SHP77 (cell line): ENCODE measurements around the gene LSS.
A peak's percentile ranks its signal among the peaks of the same experiment; 100 is the strongest.
"Not testable (repeated sequence)": the region's sequence is repeated elsewhere in the genome, so short reads cannot be mapped to it uniquely, and the experiment has no call there.

ENCODE experiments used
- DNase-seq, 2 experiments: peaks; one replicate each; lab custom pipeline; 2025; lab: John Stamatoyannopoulos, UW

Gene LSS

DNA sequence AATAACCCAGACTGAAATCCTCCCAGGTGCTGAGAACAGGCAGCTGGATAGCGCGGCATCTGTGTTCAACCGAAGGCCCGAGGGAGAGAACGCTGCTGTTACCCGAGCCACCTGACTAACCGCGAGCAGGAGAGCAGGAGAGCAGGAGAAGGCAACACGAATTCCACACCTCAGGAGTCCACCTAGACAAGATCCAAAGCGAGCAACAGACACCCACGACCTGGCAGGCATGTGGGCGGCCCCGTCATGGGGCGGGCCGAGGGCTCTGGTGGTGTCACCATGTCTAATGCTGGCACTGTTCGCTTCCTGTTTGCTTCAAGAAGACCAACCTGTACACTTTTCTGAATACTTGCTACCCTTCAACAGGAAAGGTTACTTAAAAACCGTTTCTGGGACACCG, 23.4 kb downstream of the LSS start:
- DNase-seq: no peak

DNA sequence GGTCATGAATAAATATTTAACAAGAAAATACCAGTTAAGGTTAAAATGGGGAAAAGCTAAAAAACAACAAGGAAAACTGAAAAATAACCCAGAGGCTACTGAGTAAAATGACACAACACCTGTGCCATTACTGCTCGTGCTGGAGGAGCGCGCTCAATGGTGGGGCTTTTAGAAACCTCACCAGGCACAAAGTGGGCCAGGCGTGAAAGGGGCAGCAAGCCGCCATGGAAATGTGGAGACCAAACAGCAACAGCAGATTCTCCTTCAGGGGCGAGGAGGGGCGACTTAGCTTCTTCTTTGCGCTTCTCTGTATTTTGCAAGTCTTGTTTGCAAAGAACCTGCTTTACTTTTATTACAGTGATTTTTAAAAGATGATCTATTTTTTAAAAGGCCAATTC, 25.4 kb downstream of the LSS start:
- no peak for DNase-seq

DNA sequence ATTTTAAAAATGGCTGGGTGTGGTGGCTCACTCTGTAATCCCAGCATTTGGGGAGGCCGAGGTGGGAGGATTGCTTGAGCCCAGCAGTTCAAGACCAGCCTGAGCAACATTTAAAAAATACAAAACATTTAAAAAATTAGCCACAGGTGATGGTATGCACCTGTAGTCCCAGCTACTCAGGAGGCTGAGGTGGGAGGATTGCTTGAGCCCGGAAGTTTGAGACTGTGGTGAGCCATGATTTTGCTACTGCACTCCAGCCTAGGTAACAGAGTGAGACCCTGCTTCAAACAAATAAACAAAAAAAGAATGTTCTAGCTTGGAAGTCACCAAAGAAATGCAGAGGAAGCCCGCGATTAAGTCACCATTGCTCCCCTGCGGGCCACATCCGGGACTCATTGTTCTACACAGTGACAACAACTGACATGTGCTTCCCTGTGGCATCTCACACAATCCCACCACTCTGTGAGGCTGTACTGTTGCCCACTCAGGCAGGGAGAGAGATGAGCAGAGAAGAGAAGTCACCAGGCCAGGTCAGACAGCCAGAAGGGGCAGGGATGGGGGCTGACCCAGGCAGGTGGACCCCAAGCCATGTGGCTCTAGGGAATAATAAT, 25.9 kb downstream of the LSS start:
- DNase-seq: no peak

DNA sequence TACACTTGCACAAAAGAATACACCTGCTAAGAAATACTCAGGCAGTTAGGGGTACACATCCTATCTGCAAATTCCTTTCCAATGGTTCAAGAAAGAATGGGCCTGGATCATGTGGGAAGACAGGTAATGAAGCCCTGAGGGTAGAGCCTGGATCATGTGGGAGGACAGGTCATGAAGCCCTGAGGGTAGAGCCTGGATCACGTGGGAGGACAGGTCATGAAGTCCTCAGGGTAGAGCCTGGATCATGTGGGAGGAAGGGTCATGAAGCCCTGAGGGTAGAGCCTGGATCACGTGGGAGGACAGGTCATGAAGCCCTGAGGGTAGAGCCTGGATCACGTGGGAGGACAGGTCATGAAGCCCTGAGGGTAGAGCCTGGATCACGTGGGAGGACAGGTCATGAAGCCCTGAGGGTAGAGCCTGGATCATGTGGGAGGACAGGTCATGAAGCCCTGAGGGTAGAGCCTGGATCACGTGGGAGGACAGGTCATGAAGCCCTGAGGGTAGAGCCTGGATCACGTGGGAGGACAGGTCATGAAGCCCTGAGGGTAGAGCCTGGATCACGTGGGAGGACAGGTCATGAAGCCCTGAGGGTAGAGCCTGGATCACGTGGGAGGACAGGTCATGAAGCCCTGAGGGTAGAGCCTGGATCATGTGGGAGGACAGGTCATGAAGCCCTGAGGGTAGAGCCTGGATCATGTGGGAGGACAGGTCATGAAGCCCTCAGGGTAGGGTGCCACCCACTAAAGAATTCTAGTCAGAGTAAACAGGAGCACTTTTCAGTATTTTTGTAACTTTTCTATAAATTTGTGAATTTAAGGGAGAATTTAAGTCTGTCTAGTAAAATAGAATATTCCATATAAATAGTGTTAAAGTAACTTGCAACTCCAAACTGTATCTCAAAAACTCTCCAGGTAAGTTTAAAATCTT, 27.4 kb downstream of the LSS start:
- DNase-seq: not testable (repeated sequence)

DNA sequence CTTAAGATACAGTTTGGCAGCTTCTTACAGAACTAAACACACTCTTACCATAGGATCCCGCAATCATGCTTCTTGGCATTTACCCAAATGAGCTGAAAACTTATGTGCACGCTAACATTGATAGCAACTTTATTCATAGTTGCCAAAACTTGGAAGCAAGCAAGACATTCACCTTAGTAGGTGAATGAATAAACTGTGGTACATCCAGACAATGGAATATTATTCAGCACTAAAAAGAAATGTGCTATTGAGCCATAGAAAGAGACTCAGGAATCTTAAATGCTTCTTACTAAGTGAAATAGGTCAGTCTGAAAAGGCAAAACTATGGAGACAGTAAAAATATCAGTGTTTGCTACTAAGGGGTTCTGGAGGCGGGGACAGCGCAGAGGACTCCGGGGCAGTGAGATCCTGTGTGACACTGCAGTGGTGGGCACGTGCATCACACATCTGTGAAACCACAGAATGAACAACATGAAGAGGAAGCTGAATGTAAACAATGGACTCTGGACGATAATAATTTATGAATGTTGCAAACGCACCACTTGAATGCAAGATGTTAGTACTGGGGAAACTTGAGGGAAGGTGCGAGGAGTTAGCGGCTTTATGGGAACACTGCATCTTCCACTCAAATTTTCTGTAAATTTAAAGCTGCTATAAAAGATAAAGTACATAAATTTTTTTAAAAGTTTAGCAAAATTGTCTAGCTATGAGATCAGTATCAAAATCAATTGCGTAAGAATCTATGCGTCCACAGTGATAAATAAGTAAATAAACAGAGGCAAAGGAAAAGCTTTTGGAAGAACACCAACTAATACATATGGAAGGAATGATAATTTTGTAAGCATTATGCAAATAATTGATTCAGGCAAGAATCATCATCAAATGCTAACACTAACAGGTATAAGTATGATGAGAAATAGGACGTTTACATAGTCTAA, 28.9 kb downstream of the LSS start:
- DNase-seq: no peak

DNA sequence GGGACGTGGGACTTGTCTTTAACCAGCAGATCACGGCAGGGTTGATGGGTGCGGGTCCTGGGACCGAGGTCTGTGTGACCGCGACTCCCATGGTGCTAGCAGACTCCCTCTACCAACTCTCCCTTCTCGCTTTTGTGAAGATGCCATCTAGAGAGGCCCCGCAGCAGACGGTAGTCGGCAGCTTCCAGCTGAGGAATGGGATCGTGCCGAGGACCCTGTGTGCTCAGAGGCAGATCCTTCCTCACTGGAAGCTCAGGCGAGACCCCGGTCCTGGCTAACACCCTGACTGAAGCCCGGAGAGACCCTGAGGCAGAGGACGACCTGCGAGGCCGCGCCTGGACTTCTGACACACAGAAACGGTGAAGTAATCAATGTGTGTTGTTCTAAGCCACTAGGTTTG, 31.8 kb downstream of the LSS start:
- DNase-seq: no peak

DNA sequence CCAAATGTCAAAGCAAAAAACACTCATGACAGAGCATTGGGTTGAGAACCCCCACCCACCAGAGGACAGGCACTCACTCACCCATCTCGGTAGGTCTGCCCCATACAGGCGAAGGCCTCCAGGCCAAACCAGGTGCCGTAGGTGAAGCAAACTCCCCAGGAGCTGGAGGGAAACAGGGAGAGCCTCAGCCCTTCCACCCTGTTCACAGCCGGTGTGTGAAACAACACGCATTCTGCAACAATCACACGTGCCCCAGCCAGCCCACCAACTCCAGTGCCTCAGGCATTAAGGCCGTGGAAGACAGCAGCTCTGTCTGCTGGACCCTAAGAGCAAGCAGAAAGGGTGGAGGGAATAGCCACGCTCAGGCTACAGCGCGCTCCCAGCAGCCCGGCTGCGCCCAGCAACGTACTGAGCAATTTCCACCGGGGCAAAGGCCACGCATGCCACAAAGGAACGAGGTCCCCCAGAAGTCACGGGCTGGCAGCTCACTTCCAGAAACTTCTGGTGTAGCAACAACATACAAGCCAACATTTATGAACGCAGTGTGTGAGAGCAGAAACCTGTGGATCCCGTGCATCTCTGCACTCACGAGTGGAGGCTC, 32.9 kb downstream of the LSS start:
- DNase-seq: no peak

DNA sequence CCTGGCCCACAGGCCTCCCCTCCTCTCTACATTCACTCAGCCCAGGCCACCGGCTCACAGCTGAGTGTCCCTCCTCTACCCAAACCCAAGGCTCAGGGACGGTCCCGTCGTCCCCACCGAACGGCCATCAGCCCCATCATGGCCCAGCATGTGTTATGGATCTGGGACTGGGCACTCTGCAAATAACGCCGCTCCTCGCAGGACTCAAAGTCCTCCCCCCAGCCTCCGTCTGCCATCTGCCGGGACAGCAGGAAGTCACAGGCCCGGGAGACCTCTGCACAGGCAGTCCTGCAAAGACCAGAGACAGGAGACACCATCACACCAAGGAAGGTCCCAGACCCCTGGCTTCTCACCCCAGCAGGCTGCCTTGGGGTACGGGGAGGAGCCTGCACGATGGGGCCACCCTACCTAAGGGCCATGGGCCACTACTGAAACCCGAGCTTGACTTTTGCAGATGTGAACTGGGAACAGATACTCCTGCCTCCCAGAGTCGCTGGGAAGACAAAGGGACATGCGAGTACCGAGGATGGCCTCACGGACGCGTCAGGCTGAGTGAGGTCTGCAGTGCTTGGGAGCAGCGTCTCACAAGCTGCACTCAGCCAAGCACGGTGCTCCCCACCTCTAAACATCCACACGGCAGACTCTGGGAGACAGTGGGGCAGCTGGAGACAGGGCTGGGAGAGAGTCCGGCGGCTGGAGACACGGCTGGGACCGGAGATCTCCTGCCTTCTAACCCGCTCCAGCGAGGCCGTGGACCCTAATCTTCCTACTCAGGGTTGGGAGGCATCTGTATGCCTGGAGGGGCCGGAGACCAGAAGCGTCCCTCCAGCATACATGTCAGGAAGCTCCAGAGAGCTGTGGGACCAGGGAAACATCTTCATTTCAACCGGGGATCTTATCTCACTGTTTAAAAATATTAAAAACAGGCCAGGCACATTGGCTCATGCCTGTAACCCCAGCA, 33.9 kb downstream of the LSS start:
- no peak for DNase-seq

DNA sequence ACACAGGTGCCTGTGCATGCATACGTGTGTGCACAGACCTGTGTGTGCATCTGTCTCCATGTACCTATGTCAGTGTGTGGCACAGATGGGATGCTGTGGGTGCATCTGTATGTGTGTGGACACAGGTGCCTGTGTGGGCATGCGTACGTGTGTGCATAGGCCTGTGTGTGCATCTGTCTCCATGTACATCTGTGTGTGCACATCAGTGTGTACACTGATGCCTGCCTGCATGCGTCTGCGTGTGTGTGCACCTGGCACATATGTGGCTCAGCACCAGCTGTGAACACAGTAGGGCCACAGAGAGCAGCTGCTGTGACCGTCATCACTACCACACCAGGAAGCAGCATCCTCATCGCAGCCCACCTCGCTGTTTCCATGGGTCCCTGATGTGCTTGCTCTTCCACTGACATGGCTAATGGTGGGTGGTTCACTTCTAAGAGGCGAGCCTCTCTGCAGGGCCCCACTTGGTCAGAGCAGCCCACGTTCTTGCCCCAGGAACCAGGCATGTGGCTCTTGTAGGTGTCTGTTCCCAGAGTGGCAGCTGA, 34.7 kb downstream of the LSS start:
- DNase-seq: no peak

DNA sequence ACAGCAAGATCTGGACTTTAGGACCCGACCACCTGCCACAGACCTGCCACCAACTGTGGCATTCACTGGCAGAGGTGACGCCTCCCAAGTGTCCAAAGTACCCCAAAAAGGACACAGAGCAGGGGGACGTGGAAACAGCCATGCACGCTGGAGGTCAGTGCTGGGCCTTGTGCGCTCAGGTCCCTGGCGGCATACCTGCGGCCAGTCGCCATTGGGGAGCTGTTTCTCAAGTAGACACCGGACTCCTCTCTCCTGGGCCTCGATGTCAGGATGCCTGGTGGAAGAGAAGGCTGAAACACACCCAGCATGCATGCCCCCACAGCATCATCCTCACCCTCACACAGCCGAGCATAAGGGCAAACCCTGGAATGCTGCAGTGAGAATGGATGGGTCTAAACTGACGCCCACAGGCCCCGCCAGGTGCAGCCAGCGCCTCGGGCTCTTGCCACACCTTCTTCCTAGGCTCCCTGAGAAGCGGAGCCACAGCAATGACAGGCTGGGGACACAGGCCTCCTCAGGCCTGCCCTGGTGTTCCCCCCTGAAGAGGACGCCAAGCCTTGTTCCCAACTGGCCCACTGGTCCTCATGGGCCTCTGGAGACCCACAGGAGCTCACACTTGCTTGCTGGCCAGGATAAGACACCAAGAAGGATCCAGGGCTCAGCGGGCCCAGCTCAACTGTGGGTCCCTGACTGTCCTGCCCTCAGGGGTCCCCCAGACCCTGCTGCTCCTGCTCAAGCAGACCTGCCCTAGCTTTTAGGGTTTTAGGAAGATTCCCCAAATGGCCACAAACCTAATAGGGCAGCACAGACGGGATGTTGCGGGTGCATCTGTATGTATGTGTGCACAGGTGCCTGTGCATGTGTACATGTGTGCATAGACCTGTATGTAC, 36.6 kb downstream of the LSS start:
- no peak for DNase-seq

DNA sequence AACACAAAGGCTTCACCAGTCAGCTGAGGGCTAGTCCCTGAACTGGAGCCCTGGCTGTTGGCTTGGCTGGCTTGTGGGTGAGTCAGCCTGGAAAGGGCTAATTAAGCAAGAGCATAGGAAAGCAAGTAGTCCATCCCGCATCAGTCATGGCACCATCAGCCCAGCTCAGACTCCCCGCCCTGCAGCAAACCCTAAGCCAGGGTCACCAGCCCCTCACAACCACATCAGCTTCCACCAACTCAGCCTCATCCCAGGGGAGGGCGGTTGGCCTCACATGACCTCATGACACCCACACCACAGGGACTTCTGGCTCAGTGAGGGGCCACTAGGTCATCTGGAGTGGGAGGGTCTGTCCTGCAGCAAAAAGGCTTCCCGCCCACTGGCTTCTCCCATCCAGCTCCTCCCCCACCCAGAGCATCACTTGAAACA, 37.3 kb downstream of the LSS start:
- no peak for DNase-seq

DNA sequence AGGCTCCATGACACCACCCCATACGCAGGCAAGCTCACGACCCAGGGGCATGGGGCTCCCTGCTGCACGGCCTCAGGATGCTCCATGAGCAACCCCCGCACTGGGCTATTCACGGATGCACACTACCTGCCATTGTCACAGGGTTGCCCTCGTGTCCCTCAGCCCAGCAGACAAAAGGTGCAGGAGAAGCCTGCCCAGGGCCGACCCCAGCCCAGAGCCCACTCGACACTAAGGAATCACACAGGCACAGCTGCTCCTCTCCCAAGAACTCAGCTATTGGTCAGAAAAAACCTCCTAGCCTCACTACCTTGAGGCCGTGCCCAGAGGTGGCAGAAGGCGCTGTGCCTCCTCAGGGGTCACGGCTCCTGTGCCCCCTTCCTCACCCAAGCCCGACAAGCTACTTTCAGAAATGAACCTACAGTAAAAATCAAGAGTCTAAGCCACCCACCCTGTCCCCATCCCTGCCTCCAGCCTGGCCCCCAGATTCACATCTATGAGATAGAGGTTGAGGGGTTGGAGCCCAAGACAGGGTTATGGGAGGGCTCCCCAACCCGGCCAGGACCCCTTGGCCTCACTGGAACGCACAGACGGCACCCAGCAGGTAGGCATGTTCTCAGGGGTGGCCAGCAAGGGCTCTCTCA, 38.0 kb downstream of the LSS start:
- DNase-seq: no peak

DNA sequence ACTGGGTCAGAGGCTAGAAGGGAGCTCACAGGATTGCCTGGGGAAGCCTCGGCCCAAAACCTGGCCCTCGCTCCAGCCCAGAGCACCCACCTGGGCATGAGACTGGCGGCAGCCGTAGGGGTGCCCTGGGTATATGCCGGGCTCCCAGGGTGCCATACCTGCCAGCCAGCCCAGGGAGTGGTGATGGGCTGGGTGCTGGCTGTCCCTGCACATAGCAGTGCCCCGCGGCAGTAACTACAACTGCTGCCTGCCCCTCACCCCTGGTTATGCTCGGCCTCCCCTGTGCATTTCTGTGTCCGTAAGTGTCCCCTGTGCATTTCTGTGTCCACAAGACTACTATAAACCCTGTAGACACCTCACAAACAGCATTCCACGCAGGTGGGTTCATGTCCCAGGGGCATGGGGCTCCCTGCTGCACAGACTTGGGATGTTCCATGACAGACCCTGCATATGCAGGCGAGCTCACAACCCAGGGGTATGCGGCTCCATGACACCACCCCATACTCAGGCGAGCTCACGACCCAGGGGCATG, 38.5 kb downstream of the LSS start:
- DNase-seq: no peak

DNA sequence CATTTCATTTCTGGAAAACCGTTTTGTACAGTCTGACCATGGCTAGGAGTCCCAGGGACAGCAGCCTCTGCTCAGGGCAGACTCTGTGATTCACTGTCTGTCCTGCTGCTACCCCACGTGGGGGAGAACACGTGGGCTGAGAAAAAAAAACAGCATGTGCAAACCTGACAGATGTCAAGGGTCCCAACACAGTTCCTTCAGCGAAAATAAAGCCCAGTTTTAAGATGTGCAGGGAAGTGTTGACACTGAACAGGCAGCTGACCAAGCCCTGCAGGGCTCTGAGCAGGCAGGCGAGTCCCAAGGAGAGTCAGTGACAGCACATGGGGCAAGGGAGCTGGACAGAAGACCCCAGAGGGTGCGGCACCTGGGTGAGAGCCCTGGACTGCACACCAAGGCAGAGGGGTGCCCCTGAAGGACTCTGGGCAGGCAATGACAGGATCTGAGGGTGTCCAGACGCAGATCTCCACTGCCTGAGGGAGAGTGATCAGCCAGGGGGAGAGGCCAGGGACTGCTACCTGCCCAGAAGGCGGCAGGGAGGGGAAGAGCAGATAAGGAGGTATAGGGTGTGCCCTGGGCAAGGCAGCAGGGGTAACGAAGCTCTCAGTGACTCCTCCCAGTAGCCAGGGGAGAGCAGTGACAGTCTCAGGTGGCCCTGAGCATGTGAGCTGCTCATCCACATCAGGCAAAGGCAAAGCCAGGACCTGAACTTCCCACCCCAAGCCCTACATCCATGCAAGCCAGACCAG, 39.2 kb downstream of the LSS start:
- no peak for DNase-seq

DNA sequence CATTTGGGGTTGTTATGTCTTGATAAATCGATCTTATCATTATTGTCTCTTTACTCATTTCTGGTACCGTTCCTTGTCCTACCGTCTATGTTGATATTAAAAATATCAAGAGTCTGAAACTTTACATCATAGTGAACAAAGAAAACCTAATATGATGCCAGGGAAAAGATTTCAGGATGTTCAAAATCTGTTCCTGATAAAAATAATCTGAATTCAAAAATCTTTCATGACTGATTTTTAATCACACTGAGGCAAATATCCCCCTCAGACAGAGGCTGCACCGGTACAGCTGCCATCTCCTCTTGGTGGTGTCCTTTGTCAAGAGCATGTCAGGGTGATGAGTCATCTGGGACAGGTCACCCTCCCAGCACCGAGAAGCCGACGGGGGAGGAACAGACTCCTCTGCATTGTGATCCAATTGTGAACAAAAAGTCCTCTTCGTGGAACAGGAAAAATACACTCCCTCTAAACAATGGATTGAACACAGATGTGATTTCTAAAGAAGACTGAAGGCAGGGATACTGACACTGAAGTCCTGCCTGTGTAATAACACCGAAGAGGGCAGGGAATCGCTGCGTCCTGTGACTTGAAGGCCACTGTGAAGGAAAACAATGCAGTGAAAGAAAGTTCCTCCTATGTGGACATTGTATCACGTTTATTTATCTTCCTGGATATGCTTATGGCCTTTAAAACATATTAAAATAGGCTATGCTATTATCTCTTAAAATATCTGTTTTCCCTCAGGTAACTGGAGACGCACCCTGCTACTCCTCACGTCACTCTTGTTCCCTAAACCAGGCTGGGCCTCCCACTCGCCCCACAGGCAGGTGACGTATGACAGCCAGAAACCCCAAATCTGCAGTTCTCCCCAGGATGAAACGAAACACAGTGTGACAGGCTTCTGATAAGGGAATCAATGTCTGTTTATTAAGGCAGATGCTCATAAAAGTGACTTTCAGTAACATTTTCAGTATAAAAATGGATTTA, 40.1 kb downstream of the LSS start:
- peak; percentile 59 to 67 for DNase-seq

DNA sequence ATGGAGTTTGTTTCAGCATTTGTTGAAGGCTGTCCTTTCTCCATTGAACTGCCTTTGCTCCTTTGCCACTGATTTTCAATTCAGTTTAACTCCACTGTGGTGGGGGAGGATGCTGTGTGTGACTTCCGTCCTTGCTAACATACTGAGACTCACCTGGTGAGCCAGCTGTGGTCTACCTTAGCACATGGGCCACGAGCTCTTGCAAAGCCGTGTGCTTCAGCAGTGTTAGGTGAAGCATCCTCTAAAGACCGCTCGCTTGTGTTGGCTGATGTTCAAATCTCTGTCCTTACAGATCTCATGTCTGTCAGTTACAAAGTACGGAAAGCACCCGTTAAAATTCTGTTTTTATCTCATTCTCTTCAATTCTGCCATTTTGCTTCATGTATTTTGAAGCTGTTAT, 40.8 kb downstream of the LSS start:
- DNase-seq: no peak

DNA sequence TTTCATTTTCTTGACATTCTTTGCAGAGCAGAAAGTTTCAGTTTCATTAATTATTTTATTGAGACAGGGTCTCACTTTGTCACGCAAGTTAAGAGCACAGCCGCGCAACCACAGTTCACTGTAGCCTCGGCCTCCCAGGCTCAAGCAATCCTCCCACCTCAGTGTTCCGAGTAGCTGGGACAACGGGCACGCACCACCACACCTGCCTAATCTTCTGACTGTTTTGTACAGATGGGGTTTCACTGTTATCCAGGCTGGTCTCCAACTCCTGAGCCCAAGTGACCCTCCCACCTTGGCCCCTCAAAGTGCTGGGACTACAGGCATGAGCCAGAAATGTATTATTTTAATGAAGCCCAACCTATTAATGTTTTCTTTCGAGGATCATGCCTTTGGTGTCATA, 41.3 kb downstream of the LSS start:
- no peak for DNase-seq
